ENCODE results near the gene UBAP1L.
"Not testable (repeated sequence)": the region's sequence is repeated elsewhere in the genome, so short reads cannot be mapped to it uniquely, and the experiment has no call there.

The UBAP1L gene

DNA sequence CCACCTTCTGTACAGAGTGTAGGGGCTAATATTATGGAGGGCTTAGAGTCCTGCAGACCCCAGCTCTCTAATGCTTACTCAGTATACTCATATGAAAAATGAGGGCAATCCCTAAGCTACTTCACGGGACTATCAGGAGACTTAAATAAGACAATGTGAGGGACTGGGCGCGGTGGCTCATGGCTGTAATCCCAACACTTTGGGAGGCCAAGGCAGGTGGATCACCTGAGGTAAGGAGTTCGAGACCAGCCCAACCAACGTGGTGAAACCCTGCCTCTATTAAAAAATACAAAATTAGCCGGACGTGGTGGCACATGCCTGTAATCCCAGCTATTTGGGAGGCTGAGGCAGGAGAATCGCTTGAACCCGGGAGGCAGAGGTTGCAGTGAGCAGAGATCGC lies 15.2 kb downstream of the UBAP1L start:
- not testable (repeated sequence) for DNase-seq (ENCODE audit: low spot score)

DNA sequence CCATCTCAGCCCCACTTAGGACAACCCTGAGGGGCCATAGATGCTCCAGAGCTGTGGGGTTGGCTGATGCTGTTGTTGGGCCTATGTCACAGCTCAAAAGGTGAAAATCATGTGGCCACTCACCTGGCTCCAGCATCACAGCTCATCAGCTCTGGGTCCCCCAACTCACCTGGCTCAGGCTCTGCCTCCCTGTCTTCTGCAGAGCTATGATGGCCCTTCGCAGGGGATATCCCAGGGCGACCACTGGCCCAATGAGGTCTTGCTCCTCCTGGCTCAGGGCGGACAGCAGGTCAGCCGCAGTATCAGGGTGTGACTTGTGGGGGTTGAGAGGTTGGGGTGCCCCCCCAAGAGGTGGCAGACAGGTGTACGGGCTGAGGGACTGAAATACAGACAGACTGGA lies 15.7 kb downstream of the UBAP1L start:
- no peak for DNase-seq (ENCODE audit: low spot score)

DNA sequence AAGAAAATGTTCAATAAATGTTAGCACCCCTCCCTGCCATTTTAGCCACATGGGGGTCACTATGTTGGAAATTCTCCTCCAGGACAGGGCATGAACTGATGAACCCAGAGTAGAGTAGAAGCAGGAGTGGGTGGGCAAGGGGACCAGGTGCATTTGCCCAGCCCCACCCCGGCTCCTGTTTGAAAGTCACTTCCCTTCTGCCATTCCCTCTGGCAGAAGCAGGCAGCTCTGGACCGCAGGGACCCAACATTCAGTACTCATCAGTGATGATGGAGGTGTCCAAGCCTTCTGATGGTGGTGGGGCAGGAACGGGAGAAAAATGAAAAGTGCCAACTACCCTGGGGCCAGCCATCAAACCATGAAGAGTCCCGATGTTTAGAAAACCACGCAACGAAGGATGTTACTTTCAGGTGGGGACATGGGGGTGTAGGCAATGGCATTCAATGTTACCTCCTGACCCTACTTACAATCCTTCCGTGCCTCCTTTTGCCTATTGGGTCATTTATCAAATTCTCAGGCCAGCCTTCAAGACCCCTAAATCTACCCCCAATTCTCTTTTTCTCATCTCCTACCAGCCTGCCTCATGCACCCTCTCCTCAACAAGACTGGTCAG lies 17.2 kb downstream of the UBAP1L start:
- DNase-seq (ENCODE audit: low spot score): no peak

DNA sequence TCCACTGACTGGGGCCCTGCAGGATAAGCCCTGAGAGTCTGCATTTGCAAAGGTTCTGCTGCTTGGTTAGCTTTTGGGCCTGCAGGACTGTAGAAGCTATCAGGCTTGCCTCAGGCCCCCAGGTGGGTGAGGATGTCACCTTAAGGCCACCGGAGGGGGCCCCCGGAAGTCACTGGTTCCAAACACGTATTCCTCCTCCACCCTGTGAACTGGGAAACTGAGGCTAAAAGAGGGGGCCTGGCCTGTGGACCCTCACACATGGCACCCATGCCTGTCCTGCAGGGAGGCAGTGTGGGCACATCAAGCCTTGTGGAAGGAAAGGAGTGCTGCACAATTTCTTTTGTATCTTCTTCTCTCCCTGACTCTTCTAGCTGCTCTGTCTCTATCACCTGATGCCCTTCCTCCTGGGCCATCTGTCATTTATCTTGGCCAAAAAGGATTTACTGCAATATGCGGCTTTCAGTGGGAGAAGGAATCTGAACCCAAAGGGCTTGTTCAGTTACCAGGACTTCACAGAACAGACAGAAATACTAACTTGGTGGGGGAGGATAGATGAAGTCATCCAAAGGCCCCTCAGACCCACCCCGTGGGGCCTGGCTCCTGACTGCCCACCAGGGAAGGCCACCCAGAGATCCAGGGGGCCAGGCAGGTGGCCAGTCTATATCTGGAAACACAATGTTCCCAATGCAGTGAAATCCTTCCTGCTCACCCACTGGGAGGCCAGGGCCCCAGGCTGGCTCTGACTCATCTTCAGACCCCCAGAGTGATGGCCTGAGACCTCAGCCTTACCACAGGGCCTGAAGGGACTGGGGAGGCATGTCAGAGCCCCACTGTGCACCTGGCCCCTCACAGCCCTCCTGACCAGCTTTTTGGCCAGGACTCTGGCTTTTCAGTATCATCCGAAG lies 18.3 kb downstream of the UBAP1L start:
- DNase-seq (ENCODE audit: low spot score): no peak

DNA sequence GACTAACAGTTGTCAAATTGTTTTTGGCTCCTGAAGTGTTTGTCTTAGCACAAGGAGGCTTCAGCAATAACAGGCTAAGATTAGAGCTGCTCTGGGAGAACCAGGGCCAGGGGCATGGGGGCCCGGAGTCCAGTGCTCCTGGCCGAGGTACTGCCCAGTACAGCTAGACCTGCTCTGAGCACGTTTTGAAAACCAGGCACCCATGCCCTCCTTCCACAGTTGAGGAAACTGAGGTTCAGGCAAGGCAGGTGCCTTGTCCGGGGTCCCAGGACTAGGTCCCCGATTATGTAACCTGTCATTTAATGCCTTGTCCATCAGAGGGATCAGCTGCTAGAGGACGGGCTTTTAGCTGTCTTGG lies 19.3 kb downstream of the UBAP1L start:
- DNase-seq (ENCODE audit: low spot score): no peak

DNA sequence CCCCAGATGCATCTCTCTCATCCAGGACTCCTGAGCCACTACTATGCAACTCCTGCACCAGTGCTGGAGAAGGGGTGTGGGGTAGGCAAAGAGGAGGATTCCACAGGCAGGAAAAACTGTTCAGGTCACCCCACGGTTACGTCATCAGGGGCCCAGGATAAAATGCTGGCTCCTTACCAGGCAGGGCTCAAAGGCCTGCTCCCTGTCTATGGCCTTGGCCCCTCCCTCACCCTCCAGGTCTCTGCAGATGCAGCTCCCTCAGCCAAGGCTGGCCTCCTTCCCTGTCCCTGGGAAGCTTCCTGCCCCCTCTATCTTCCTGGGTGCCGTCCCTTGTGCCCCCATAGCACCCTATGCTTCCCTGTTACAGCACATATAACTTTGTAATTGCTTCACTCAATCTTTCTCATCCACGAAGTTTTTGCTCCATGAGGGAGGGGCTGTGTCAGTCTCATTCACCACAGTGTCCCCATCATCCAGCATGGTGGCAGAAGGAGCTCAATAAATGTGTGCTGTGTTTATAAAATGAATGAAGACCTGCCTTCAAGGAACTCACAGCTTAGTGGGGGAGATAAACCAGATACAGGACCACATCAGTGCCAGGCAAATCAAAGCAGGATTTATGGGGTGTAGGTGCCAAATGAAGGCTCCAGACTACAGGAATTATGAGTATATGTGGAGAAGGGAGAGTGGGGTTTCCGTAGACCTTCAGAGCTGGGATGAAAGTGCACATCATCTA lies 19.8 kb downstream of the UBAP1L start:
- no peak for DNase-seq (ENCODE audit: low spot score)

DNA sequence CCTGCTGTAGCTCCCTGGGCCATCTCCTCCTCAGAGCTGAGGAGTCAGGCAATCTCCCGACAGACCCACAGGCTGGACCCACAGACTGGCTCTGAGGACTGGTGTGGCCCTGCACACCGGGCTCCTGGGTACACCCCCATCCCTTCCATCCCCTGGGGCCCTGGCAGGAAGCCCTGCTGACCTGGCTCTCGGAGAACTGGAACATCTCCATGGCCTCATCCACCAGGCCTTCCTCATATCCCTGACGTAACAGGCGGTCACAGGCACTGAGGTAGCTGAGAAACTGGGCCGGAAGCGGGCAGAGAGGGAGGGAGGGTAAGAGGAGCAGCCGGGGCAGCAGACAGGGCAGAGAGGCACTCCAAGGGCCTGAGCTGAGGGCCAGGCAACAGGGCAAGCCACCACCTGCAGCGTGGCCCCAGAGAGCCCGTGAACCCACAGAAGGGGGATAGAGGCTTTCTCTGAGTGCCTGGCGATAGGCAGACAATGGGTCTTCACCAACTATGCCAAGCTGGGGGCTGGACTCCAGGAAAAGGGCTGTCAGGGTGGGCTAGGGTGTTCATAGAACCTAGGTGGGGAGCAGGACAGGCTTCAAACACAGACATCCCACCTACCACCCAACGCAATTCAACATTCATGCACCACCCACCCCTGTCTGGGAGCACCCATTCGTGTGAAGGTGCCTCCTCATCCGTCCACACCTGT lies 20.6 kb downstream of the UBAP1L start:
- DNase-seq (ENCODE audit: low spot score): no peak

DNA sequence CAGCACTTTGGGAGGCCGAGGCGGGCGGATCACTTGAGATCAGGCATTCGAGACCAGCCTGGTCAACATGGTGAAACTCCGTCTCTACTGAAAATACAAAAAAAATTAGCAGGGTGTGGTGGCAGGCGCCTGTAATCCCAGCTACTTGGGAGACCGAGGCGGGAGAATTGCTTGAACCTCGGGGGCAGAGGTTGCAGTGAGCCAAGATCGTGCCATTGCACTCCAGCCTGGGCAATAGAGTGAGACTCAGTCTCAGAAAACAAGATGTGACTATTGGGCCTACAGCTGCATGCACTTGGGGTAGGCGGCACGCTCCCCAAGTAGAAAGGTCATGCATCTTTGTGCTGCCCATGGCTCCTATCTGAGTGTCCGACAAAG lies 21.2 kb downstream of the UBAP1L start:
- not testable (repeated sequence) for DNase-seq (ENCODE audit: low spot score)

DNA sequence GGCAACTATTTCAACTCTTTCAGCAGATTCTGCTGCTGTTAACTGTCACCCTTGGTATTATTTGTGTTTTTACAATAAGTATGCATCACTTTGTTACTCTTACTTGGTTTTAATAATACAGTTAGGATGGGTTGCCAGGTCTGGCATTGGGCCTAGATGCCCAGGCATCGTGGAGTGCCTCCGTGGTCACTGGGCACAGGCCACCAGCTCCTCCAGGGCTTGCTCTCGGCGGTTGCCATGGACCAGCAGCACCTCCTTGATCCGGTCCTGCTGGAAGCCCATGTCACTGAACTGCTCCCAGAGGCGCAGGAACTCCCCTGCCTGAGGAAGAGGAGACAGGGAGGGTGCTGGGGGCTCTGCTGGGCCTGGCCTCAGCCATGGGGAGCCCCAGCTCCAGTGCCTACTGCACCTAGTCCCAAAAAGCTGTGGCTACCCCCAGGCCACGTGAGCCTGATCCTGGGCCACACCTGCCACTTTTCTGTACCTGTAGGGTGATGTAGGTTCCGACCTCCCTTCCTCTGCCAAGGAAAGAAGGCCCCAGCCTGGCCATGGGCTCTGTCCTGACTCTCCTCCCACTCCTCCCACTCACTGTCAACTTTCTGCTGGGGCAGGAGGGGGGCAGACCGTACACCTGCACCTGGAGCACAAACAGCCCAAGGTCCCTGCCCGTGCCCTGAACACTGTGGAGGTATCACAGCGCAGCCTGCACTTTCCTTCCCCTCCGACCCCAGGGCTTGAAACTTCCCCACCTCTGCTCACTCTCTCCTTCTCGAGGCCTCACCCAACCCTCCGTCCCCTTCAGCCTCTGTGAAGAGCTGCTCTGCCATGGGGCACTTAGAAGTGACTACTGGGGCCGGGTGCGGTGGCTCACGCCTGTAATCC lies 21.8 kb downstream of the UBAP1L start:
- DNase-seq (ENCODE audit: low spot score): no peak

DNA sequence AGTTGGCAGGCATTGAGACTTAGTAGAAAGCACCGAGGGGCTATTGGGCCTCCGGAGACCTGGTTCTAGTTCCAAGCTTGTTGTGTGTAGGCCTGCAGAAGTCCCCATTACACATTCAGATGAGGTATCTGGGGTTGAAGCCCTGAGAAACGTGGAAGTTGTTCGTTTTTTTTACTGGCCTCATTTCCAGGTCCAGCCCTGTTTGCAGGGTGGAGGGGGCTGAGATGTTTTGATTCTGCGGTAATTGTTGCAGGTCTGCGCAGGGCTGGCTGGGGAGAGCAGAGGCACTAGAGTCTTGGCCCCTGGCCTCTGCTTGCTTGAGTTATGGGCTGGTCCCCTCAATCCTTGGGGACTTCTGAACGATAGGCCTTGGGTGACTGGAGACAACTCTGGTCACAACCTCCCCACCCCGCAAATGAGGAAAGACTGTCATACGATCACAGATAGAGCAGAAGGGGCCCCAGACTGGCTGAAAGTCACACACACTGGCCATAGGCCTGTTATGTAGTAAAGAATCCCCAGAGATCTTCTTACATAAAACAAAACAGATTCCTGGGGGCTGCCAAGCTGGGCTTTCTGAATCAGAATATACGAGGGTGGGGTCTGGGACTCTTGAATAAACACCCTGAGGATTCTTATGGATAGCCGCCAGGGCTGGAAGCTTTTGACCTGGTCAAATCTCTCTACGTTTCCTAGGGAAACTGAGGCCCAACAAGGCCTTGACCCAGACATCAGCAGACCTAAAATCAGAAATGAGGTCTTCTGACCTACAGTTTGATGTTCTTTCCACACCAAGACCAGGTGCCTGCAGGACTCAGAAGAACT lies 22.8 kb downstream of the UBAP1L start:
- DNase-seq (ENCODE audit: low spot score): no peak

DNA sequence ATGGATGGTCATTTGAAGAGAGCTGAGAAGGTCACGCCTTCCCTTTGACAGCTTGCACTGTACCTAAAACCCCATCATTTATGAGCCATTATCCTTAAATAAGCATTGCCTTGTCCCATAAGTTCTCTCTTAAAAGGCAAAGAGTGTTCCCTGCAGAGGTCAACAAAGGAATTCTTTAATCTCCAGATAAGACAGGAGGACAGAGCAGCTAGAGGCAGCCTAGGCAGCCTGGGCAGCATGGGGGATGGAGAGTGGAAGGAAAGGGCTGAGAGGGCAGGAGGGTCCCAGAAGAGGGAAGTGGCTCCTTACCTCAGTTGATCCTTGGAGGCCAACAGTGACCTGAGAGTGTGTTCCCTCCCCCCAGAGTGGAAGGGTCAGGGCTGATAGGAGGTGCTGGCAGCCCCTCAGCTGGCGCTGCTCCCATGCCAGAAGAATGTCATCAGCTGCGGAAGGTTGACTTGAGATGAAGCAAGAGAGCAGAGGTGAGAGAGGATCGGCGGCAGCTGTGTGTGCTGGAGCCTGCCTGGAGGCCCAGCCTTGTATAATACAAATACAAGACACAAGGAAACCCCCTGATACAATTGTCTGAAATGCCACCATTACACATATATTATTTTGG lies 25.7 kb downstream of the UBAP1L start:
- DNase-seq (ENCODE audit: low spot score): no peak

DNA sequence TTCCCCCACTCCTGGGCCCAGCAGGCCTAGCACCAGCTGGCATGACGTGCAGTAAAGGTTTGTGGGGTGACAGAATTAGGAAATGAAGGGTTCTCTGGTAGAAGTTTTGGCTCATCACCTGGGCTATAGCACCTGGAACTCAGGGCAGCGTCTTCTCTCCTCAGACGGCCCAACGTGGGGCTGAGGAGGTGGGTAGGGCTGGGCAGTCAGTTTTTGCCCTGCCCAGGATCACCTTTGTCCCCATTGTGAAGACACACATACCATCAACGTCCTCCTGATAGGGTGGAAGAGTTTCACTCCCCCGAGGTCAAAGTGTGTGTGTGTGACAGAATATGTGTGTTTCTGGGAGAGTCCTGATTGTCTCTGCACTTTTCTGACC lies 26.4 kb downstream of the UBAP1L start:
- DNase-seq (ENCODE audit: low spot score): no peak

DNA sequence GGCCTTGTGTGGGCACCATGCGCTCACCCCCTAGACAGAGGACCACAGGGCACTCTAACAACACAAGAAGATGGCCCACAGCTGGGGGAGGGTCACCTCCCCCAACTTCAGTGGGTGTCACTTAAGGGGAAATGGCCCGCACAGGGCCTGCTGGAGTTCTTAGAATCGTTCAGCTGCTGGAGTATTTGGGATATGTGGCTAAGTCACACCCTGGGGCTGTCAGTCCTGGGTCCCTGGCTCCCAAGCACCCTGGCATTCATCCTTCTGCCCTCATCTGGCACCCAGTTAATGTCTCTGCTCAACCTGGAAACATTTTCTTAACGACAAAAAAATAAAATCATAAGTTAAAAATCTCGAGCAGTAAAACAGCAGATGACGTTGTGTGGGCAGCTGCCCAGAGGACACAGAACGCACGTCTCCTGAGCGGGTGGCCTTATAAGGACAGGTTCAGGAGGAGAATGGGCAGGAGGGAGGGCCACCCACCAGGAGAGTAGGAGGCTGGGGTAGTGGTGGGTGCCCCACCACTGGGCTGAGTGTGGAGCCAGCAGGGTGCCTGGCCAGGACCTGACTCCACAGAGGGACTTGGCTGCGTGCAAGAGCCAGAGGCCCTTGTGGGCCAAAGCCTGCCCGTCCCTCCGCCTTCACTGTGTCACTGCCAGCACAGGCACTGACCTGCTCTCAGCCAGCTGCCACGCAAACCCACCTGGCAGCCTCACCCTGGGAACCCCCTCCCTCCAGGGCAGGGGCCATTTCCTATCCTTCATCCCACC lies 26.9 kb downstream of the UBAP1L start:
- peak; percentile 30 for DNase-seq (ENCODE audit: low spot score)

DNA sequence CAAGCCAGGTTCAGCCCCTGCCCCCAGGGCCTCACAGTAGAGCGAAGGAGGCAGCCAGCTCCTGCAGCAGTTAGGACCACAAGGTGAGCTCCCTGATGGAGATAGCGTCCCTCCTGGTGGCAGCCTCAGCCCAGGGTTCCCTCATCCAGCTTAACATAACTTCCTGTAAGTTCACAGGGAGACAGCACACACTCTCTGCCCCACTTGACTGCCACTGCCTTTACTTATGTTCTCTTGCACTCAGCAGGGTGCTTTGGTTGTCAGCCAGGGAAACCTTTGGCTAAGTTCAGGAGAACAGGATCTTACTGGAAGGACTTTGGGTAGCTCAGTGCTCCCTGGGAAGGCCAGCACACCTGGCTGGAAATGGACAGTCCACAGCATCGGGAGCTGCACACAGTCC lies 27.6 kb downstream of the UBAP1L start:
- no peak for DNase-seq (ENCODE audit: low spot score)

DNA sequence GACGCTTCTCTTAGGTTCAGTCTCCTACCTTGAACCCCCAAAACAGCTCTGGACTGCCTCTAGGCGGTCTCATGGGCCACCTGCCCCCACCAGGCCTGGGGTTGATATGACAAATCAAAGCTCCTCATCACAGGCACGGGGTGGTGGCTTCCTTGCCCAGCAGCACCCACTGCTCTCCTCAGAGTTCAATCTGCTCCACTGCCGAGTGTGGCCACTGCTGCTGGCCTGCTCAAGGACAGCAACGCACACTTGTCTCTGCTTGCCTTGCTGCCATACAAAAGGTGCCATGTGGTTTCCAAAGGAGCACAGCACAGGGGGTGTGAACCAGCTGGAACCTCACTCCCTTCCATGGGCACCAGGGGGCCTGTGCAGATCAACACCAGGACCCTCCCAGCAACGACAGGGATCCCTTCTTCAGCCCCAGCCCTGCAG lies 28.3 kb downstream of the UBAP1L start:
- DNase-seq (ENCODE audit: low spot score): no peak

DNA sequence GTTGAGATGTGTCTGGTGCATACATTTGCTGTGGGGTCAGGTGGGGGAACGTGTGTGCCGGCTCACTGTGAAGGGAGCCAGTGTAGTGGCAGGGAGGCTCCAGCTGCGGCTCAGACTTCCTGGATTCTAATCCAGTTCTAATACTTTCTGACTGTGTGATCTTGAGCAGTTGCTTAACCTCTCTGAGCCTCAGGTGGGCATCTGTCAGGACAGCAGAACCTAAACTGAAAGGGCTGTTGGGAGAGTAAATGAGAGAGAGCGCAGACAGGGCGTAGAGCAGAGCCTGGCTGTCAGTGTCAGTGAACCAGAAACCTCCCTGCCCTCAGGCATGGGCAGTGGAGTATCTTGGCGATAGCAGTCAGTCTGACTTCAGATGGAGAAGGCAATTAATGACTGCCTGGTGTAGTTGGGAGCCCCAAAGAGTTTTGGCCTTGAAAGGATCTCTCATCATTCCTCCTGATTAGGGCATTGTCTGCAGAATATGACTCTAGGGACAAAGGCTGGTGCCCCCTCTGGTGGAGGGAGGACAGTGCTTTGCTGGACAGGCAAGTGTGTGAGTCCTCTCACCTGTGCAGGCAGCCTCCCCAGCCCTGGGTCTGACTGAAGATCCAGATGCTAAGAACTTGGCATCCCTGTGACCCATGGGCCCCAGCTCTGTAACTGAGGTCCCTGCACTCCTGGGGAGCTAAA lies 28.9 kb downstream of the UBAP1L start:
- peak; percentile 45 for DNase-seq (ENCODE audit: low spot score)

DNA sequence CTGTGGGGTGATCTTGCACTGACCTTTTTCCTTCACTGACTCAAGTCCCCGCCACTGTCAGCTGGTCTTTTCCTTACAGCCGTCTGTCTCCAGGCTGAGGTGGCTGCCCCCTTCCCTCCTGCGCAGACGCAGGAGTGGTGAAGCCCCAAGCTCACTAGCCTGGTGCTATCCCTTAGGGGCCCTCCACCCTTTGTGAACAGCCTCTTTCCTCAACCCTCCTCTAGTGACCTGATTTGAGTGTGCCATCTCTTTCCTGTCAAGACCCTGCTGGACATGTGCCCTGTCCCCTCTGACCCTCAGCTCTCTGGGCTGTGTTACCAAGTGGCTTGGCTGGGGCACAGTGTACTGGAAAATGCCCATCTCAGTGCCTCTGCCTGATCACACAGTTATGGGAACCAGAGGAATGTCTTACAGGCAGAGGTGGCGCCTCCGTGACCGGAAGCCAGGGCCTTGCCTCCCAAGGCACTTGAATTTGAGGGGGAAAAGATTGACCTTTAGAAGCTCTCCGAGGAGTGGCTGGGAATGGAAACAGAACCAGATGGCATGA lies 29.7 kb downstream of the UBAP1L start:
- no peak for DNase-seq (ENCODE audit: low spot score)

DNA sequence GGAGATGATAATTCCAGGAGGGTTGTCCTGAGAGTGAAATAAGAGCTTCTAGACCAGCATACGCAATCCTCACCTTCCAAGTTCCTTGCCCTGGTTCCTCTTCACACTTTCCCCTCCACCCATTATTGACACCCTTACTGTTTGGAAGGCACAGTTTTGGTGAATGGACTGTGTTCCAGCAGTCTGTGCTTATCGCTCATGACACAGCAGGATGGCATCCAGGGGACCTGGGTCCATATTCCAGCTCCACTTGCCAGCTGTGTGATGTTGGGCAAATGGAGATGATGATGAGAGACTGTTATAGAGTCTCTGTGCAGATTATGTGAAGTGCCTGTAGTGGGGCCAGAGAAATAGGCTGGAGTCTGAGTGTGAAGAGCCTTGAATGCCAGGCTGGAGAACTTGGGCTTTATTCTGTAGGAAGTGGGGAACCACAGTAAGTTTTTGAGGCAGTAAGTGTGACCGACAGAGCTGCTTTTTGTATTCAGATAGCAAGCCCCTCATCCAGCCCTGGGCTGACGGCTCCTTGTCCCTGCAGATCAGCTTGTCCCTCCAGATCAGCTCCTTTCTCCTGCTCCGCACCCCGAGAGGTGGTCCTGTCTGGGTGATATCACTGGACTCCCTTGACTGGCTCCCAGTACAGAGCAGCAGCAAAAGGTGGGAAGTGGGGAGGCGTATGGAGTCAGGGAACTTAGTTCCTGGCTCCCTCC lies 30.3 kb downstream of the UBAP1L start:
- DNase-seq (ENCODE audit: low spot score): no peak

Data from GM03348 (cell line).